AG09319 (cell line): ENCODE measurements around the gene KLHL29.

Experiments used
- DNase-seq: peaks from one replicate; pipeline ENCODE4 v3.0.0-alpha.2; 2010; ENCODE audit warnings: low read depth; ENCODE audit errors: extremely low read depth
- TF ChIP-seq, protein P1 (sequence below): IDR thresholded peaks from 2 replicates; pipeline ENCODE4 v1.5.1; 2011; ENCODE audit warnings: low read depth, mild to moderate bottlenecking, inconsistent platforms, low read length, moderate library complexity

KLHL29 gene

GRCh38 chr2:23477392-23477791, 92.4 kb downstream of the KLHL29 start:
- no peak for DNase-seq
- TF ChIP-seq, protein P1, sequence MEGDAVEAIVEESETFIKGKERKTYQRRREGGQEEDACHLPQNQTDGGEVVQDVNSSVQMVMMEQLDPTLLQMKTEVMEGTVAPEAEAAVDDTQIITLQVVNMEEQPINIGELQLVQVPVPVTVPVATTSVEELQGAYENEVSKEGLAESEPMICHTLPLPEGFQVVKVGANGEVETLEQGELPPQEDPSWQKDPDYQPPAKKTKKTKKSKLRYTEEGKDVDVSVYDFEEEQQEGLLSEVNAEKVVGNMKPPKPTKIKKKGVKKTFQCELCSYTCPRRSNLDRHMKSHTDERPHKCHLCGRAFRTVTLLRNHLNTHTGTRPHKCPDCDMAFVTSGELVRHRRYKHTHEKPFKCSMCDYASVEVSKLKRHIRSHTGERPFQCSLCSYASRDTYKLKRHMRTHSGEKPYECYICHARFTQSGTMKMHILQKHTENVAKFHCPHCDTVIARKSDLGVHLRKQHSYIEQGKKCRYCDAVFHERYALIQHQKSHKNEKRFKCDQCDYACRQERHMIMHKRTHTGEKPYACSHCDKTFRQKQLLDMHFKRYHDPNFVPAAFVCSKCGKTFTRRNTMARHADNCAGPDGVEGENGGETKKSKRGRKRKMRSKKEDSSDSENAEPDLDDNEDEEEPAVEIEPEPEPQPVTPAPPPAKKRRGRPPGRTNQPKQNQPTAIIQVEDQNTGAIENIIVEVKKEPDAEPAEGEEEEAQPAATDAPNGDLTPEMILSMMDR, result no peak

GRCh38 chr2:23478087-23478932, 93.3 kb downstream of the KLHL29 start:
- TF ChIP-seq, protein P1, result no peak
- DNase-seq, result no peak

- TF ChIP-seq, protein P1, result no peak
- no peak for DNase-seq
These were observed 94.1 kb downstream of the KLHL29 start for GRCh38 chr2:23478933-23479683.

DNA sequence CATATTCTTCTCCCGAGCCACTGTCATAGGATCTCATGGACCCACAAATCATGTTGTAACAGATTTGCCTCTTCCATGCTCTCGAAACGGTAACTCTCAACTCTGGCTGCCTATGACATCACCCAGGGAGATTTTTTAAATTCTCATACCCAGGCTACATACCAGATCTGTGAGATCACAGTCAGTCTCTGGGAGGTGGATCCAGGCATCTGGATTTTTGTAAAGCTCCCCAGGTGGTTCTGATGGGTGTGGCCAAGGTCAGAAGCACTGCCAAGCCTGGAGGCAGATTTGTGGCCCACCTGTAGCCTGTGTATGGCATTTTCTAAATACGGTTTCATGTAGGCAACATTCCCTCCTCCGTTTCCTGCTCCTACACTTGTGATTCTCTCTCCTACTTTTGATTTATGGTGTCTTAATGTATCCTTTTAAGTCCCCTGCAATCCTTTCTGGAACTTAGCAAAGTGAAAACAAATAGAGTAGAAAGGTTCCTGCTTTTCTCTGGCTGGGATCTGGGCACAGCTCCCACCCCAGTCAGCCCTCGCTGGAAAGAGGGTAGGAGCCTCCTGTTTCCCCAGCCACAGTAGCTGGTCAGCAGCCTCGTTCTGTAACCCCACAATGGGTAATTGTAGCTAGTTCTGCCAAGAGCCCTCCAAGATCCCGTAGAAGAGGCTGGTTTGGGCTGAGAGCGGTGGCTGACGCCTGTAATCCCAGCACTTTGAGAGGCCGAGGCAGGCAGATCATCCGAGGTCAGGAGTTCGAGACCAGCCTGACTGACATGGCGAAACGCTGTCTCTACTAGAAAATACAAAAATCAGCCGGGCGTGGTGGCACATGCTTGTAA, 96.2 kb downstream of the KLHL29 start:
- DNase-seq, result peak; percentile 18
- TF ChIP-seq, protein P1, result no peak

- TF ChIP-seq, protein P1, result no peak
- no peak for DNase-seq
These were observed 97.2 kb downstream of the KLHL29 start for GRCh38 chr2:23482188-23482587.

DNA sequence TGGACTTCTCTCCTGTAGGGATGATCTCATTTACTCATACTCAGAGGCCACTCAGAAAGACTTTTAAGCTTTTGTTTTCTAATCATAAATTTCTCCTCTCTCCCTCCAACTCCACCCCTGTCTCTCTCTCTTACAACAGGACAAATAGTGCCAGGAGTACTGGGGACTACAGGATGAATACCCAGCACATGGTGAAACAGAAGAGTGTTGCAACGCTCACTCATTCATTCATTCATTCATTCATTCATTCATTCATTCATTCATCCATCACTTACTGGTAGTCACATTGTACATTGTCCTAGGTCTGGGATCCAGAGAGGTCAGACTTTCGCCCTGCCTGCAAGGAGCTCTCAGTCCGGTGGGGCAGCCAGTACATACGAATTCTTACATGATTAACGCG, 97.6 kb downstream of the KLHL29 start:
- DNase-seq, result no peak
- TF ChIP-seq, protein P1, result no peak
